HG03039 (cell line): ENCODE measurements around the gene CDH26.
A peak's percentile ranks its signal among the peaks of the same experiment; 100 is the strongest.
"Not testable (repeated sequence)": the region's sequence is repeated elsewhere in the genome, so short reads cannot be mapped to it uniquely, and the experiment has no call there.

Source experiments
- ATAC-seq: cut with Tn5 transposase; IDR thresholded peaks from one replicate; pipeline ENCODE4 v1.9.1; 2021; ENCODE audit warnings: mild to moderate bottlenecking, moderate library complexity; ENCODE audit not compliant: unreplicated experiment

CDH26 gene

DNA sequence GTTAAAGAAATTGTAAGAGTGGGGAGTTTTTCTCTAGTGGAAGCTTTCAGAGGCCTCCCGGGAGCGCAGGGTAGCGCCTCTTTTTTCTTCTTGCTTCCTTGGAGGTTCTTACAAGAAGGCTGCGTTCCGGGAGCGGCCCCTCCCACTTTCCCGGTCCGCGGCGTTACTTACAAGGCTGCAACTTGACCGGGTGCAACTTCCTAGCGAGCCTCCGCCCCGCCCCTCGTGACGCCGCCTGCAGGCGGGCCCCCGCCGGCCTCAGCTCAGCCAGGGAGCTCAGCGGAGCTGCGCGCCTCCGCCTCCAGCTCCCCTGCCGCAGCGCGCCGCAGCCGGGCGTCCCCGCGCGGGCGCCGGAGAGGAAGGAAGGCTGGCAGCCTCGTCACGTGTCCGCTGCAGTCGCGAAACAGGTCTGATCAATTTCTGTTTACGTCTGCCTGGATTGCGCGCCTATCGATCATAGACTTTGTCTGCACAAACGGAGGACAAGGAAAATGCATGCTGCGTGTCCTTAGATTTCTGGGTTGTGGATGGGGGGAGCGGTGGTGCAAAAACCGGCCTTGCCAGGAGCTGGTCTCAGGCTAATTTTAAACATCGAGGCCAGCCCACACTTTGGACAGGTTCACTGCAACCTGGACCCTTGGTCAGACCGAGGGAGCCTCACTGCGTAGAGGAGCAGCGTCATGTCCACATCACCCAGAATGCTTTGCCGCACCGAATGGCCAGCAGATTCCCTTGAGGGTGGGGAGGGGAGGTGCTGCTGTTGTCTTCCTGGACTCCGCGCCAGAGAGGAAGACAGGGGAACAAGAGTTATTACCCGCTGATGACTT is 17.9 kb upstream of the CDH26 start, which contains the start of the genes FAM217B and PPP1R3D:
TSS of gene FAM217B (plus strand) at position 261 of the 827 bp plus-strand sequence. CDS start 3,555 bp downstream, outside the sequence.
TSS of gene PPP1R3D (minus strand) at position 177 of the 827 bp plus-strand sequence. CDS start 374 bp downstream, outside the sequence.
- peak; percentile 89 for ATAC-seq

DNA sequence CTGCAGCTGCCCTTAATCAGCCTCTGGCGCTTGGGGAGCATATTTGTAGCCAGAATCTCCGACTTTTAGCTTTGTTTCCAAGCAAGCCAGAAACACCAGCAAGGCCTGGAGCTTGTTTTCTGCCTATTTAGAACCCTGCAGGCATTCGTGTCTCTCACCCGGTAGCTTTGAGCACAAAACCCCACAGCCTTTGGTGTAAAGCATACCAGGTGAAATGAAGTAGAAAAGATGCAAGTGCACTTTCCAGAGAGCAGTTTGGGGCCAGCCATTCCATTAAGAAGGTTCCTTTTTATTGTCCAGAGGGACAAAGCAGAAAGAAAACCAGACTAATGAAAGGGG is 17.3 kb upstream of the CDH26 start:
- no peak for ATAC-seq

DNA sequence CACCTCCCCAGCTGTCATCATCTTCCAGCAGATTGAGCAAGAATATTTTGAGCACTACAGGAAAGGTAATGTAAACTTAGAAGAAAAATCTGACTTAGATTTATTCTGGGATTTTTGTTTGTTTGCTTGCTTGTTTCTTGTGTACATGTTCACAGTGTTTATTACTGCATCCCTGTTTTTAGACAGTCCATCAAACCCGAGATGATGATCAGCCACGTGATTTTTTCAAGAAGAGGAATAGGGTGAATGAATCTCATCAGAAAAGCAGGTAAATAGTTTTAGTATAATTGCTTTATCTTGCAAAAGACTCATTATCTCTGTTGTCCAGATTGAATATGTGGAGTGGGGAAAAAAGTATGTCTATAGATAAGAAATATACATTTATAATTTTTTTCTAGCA is 16.0 kb upstream of the CDH26 start:
- ATAC-seq: no peak

DNA sequence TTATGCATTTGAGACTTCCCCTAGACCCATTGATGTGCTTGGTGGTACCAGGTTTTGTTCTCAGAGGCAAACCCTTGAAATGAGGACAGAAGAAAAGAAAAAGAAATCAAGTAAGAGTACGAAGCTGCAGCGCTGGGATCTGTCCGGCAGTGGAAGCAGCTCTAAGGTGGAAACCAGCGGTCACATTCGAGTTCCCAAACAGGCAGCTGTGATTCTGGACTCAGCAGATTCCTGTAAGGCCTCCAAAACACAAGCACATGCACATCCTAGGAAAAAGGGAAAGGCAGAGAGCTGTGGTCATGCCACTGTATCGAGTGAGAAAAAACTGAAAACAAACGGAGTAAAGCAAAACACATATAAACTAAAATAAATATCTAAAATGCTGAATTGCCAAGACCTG is 13.5 kb upstream of the CDH26 start:
- no peak for ATAC-seq

DNA sequence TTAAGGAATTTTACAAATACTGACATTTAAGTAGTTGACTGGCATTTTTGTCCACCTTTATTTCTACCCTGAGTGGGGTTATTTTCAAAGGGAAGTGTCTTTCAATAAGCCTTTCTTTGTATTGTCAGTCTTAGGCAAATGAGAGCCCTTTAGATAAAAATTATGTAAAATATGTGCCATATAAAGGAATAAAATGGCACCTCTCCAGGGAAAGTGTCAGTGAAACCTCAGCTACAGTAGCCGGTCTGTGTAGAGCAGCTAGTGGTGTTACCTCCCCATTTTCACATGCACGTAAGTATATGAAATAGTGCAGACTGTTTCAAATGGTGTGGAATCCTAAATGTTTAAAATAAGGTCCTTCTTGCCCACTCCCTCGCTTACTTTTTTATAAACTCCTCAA is 13.0 kb upstream of the CDH26 start:
- no peak for ATAC-seq

DNA sequence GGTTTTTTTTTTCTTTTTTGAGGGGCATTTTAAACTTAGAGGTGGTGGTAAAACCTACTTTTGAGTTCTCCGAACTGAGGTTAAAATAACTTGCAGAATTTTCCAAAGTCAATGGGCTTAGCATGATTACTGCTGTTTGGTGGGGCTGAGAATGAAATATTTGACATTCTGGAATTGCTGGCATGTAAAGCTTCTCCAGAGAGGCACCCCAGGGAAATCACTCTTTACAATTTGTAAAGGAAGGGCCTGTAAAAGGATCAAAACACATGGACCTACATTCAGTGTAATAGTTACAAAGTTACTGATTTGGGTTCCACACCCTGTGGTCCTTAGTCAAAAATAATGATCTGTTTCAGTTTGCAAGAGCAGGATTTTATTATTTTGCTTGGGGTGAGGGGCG is 12.5 kb upstream of the CDH26 start:
- no peak for ATAC-seq

DNA sequence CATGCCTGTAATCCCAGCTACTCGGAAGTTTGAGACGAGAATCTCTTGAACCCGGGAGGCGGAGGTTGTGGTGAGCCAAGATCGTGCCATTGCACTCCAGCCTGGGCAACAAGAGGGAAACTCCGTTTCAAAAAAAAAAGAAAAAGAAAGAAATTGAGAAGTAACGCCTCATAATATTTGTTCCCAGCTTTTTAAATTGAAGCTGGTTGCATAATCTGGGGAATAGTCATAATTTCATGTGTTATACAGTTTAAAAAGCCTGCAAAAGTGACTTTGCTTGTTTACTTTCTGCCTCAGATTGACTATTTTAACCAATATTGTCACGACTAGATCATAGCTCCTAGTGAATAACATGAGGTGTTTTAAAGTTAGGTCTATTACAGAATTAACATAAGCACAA is 10.8 kb upstream of the CDH26 start:
- ATAC-seq: no peak

DNA sequence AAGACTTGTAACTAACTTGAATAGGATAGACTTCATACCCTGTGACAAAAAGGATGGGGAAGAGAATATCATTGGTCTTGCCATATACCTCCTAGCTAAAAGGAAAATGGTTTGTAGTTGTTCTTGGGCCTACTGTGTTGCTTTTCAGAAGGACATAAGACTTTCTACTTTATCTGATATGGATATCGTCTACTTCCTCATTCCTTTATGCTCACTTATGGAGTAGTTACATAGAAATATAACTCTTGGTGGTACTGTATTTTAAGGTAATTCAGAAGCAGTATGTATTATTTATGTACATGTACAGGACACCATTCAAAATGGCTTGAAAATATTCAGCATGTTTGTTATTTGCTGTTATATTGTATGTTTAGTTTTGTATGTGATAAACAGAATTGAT is 10.0 kb upstream of the CDH26 start:
- ATAC-seq: no peak

DNA sequence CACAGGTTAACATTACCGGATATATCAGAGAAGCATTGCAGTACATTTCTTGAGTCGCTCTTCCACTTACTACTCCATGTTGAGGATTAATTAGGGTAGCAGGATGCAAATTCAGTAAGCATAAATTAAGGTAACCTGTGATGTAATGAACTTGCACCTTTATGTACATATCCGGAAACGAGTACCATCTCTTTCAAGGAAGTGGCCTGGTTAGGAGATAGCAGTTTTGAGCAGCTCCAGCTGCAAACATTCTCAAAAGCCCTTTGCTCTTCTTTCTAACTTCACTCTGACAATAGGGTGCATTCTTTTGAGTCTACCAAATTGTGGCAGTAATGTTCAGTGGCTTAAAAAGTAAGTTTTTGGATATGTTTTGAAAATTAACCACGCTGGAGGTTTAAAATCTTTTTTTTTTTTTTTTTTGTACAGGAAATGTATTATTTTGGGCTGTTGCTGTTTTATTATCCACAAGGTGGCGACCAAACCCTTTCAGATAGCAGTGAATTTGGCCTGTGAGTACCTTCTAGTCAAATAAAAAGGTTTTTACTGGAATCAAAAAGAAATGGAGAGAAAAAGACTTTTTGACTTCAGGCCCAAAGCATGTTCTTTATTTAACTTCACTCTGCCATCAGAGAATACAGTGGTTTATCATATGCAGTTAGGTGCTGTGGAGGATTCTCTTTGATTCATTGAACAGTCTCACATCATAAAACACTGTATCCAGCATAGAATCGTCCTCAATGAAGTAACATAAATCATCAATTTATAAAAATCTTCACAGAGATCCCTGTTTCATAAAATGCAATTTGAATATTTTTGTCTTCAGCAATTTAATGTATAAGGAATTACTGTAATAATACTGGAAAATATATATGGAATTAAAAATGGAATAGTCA is 9.1 kb upstream of the CDH26 start:
- ATAC-seq: no peak

DNA sequence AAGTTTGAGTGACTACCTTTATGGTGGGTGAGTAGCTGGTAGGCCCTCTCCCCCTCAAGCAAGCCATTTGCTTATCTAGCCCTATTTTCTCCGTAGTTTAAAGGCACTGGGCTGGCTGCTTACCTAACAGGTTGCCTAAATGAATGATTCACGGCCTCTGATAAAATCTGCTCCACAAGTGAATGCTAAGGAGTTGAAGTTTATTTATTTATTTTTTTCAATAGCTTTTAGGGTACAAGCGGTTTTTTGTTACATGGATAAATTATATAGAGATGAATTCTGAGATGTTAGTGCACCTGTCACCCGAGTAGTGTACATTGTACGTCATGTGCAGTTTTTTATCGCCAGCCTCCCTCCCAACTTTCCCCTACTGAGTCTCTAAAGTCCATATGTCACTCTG is 8.3 kb upstream of the CDH26 start:
- no peak for ATAC-seq

DNA sequence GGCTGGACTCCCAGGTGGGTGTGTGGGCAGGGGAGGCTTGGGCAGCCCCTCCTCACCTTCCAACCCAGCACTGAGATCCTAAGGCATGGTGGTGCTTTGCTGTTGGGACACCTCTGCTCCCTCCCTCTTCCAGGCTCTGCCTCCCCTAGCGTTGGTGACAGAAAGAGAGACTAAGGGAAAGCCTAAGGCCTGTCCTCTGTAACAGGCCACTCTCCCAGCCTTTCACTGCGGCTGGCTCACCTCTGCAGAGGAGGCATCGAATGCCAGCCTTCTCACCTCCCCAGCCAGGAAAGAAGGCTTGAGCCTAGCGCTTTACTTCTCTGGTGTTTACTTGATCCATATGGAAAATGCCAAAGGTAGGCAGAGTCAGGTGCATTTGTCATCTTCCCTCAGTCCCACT is 3.5 kb upstream of the CDH26 start:
- no peak for ATAC-seq

DNA sequence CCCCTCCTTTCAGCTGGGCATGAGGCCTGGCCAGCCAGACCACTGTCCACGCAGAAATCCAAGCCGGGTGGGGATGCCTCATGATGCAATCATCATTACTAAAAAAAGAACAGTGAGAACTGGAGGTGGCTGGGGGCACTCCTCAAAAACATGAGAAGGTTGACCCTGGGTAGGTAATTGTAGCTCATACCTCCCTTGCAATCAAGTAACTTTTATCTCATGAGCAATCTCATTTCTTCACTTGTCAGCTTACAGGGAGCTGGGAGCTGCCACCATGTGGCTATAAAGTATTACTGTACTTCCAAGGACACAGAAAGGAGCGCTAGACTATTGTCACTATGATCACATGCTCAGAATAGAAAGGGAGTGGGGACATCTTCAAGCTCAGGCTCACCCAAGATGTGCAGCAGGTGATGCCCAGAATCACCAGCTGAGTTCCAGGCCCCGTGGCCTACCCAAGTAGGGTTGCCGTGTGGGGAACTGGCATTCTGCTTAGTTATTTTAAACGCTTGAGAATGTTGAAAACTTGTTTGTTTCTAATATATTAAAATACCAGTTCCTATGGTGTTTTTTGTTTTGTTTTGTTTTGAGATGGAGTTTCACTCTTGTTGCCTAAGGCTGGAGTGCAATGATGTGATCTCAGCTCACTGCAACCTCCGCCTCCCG is 3.0 kb upstream of the CDH26 start:
- ATAC-seq: no peak

DNA sequence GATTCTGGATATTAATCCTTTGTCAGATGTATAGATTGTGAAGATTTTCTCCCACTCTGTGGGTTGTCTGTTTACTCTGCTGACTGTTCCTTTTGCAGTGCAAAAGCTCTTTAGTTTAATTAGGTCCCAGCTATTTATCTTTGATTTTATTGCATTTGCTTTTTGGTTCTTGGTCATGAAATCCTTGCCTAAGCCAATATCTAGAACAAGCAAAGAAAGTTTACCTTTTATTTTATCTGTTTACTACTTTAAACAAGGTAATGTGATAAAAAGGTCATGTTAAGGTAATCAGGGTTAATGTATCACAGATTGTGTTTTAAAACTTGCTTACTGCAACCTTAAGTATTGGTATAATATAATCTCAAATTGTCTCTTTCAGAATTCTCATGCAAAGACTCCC is 655 bp upstream of the CDH26 start:
- not testable (repeated sequence) for ATAC-seq

DNA sequence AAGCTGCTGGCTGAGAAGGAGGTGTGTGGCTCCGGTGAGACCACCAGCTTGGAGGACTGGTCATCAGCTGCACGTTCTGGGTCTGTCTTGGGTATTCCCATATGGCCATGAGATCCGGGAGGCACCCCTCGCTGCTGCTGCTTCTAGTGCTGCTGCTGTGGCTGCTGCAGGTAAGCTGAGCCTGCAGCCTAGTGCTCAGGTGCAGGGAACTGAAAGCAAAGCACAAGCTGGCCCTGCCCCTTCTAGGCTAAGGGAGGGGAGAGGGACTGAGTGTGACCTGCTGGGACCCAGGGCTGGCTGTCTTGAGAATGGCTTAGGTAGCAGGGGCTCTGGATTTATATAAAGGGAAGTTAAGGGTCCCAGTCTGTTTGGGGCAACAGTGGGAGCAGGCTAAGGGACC is 403 bp downstream of the CDH26 start:
- ATAC-seq: no peak

DNA sequence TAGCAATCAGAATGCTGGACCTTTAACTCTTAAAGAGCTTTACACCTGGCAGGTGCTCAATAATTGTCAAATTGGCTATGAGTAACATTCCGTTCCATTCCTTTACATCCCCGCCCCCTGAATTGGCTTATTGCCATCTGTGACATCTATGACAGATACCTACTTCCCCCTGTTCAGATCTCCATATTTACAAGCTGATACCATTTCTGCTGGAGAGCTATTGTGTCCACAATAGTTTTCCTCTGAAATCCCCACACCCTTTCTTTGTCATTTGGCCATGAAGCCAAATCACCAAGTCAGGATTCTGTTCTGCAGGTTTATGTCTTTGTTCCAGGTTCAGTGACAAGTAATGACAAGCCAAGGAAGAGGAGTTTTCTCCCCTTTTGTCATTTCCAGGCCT is 3.2 kb downstream of the CDH26 start:
- no peak for ATAC-seq

DNA sequence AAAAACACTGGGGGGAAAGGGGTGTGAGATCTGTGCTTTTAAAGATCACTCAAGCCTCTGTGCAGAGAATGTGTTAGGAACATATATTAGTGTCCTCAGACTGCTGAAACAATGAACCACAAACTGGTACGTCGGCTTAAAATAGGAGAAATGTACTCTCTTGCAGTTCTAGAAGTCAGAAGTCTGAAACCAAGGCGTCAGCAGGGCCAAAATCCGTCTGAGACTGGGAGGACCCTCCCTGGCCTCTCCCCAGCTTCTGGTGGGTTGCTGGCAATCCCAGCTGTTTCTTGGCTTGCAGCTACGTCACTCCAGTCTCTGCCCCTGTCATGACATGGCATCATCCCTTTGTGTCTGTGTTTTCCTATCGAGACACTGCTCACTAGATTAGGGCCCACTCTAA is 3.9 kb downstream of the CDH26 start:
- ATAC-seq: no peak

DNA sequence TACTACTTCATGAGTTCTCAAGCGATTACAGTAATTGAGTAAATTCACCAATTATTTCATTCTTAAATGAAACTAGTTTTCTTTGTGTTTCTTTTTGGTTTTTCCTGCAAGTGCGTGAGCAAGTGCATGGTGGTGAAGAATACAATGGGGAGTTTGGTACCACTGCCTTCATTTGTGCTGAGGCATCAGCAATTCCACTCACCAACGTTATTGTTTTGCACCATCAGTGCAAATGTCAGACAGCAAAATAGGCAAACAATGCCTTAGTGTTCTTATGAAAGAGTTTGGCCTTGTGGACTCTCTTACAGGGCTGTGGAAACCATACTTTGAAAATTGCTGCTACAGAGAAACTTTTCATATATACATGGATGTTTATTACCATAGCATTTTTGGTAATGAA is 8.2 kb downstream of the CDH26 start:
- ATAC-seq: no peak

DNA sequence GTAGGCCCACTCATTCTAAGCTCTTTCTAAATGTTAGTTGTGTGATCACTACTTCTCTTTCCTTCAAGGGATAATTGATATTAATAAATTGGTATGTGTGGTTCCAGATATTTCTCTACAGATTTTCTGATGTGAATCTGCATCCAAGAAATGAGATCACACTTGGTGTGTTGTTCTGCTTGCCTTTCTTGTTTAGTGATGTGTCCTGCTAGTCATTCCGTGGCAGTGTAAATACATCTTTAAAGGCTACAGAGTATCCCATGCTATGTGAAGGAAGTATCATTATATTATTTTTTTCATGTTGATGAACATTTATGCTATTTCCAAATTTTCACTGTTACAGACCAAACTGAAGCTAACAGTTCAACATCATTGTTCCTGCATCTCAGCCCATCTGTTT is 13.2 kb downstream of the CDH26 start:
- no peak for ATAC-seq

DNA sequence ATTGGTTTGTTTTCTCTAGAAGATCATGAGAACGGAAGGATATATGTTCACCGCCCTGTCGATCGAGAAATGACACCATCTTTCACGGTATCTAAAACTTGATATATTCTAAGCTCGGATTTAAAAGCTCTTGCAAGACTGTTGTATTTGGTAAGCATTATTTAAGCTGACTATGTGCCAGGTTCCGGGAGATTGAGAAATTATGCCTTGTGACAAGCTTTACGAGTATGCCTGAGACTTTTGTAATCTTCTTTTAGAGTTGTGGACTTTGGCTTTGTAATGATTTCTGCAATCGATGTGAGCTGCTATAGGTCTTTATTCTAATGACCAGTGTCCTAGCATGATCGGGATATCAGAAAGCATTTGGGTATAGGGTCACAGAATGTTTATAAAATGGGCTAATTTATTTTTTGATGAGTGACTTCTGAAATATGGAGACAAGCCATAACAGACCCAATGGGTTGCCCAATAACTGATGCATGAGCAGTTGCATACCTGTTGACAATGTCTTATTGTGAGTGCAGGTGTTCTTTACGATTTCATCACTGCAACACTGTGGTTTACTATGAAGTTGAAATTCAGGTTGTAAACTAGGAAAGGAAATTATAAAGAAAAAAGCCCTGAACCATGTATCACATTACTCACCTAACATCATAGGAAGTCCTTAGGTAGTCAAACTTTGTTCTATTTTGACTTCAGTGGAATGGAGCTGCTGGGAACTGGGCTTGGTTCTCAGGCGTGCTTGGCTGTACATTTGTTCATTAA is 14.0 kb downstream of the CDH26 start:
- ATAC-seq: no peak

DNA sequence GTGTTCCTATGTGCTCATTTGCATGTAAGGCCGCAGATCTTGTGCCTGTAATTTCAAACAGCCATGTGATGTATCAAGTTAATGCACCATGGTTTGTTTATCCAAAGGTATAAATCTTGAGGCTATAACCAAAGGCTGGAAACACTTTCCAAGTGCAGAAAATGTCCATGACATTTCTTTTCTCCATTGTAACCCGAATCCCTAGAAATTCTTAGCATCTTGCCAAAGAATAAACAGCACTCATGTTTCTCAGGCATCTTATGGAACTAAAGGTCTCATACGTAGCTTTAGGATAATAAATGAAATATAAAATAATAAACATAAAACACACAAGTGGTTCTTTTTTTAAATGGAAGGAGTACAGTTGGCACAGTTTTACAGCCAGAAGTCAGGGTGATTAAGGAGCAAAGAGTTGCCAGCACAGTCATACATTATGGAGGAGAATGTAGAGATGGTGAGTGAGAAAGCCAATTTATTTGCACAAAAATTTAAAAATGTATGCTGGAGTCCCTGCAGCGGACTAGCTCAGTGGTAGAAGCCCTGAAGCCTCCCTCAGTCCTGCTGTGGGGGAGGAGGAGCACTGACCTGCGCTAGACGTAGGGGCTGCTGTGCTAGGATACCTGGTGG is 18.0 kb downstream of the CDH26 start:
- no peak for ATAC-seq
